B cell (primary cell): ENCODE measurements around the gene C20orf141. TPM values are rescaled to one million over a fixed set of nuclear protein-coding genes. Genes with fewer than 3 reads are reported as not detected.

ENCODE experiments used
- ATAC-seq: fragments of 200-7000 bp; cut with Tn5 transposase; one replicate; pipeline ENCODE4 v1.10.0; 2021; ENCODE audit warnings: low read depth, mild to moderate bottlenecking, moderate number of reproducible peaks, moderate library complexity
- CTCF ChIA-PET: fragments of 350-600 bp; sonication (Branson Sonifier 250); formaldehyde crosslinking; loops from one replicate; lab custom pipeline; 2021; ENCODE audit warnings: antibody characterized with exemption, inconsistent platforms; lab: Charles Lee
- POLR2A ChIA-PET: fragments of 350-600 bp; sonication (Branson Sonifier 250); formaldehyde crosslinking; loops from one replicate; lab custom pipeline; 2021; ENCODE audit warnings: antibody characterized with exemption; lab: Charles Lee
- DNase-seq: peaks from one replicate; pipeline ENCODE4 v3.0.0; 2013
- H2AFZ ChIP-seq: 2 replicates; pipeline ENCODE4 v1.6.1; 2012; ENCODE audit warnings: mild to moderate bottlenecking, low read depth, low read length; ENCODE audit not compliant: insufficient read depth, poor library complexity, severe bottlenecking
- H3K27ac ChIP-seq, 2 donors: 1 replicate in 1 of 2; 2 replicates in 1 of 2; pipeline ENCODE4 v1.5.1; 2012 to 2013; ENCODE audit warnings: low read length in 2 of 2, mild to moderate bottlenecking in 2 of 2, moderate library complexity in 1 of 2
- H3K27me3 ChIP-seq, 4 experiments: fragments of 200-600 bp in 1 of 4; sonication (generic) in 1 of 4; replicated peaks in 1 of 4; 1 replicate in 2 of 4; 2 replicates in 2 of 4; pipeline versions ENCODE4 v1.6.1 to v1.7.0; 2013 to 2016; ENCODE audit warnings: low read length in 3 of 4, mild to moderate bottlenecking in 2 of 4, mixed read lengths in 1 of 4, moderate library complexity in 1 of 4; ENCODE audit not compliant: insufficient read depth in 4 of 4, control insufficient read depth in 3 of 4; ENCODE audit errors: control extremely low read depth in 1 of 4
- H3K36me3 ChIP-seq, 2 experiments: replicated peaks in 1 of 2; 1 replicate in 1 of 2; 2 replicates in 1 of 2; pipeline versions ENCODE4 v1.6.1 to v1.7.1; 2013; ENCODE audit warnings: low read length in 1 of 2; ENCODE audit not compliant: insufficient read depth in 2 of 2, control insufficient read depth in 1 of 2; ENCODE audit errors: control extremely low read depth in 1 of 2, extremely low read depth in 1 of 2
- H3K4me1 ChIP-seq, 2 donors: fragments of 200-600 bp in 1 of 2; sonication (generic) in 1 of 2; 1 replicate in 1 of 2; 2 replicates in 1 of 2; pipeline versions ENCODE4 v1.5.1 to v1.6.1; 2013 to 2017; ENCODE audit warnings: low read length in 2 of 2; ENCODE audit not compliant: control insufficient read depth in 2 of 2, insufficient read depth in 2 of 2
- H3K4me2 ChIP-seq: replicated peaks from 2 replicates; pipeline ENCODE3; 2012; ENCODE audit warnings: mild to moderate bottlenecking, low read depth, low read length; ENCODE audit not compliant: poor library complexity, severe bottlenecking
- H3K4me3 ChIP-seq, 5 experiments: fragments of 200-600 bp in 1 of 5; sonication (generic) in 1 of 5; 1 replicate in 3 of 5; 2 replicates in 2 of 5; pipeline versions ENCODE4 v1.5.1 to v1.7.0; 2011 to 2016; ENCODE audit warnings: low read length in 4 of 5, mild to moderate bottlenecking in 4 of 5, low read depth in 2 of 5, control low read depth in 1 of 5, moderate library complexity in 1 of 5; ENCODE audit not compliant: insufficient read depth in 1 of 5; ENCODE audit errors: control extremely low read depth in 1 of 5, extremely low read depth in 1 of 5
- H3K79me2 ChIP-seq: fragments of 200-600 bp; sonication (generic); one replicate; pipeline ENCODE4 v1.6.0; 2016; ENCODE audit warnings: low read length; ENCODE audit not compliant: control insufficient read depth, insufficient read depth
- H3K9ac ChIP-seq: fragments of 200-600 bp; sonication (generic); 2 replicates; pipeline ENCODE4 v1.6.1; 2017; ENCODE audit warnings: mild to moderate bottlenecking, low read length, moderate library complexity
- H3K9me3 ChIP-seq, 3 donors: one replicate each; pipeline versions ENCODE4 v1.6.1 to v1.7.1; 2013; ENCODE audit warnings: low read length in 2 of 3; ENCODE audit not compliant: control insufficient read depth in 2 of 3, insufficient read depth in 1 of 3; ENCODE audit errors: control extremely low read depth in 1 of 3
- H4K20me1 ChIP-seq: 2 replicates; pipeline ENCODE4 v1.6.0; 2012; ENCODE audit warnings: mild to moderate bottlenecking, low read length; ENCODE audit not compliant: insufficient read depth, control insufficient read depth, poor library complexity, severe bottlenecking
- H3K27ac Mint-ChIP-seq: one replicate; pipeline ENCODE4 v1.8.0; 2021; ENCODE audit warnings: mixed read lengths
- H3K27me3 Mint-ChIP-seq: one replicate; pipeline ENCODE4 v1.8.0; 2021; ENCODE audit warnings: mixed read lengths
- H3K4me1 Mint-ChIP-seq: one replicate; pipeline ENCODE4 v1.8.0; 2021; ENCODE audit warnings: mixed read lengths
- H3K4me3 Mint-ChIP-seq: one replicate; pipeline ENCODE4 v1.8.0; 2021; ENCODE audit warnings: mixed read lengths
- H3K9me3 Mint-ChIP-seq: one replicate; pipeline ENCODE4 v1.8.0; 2022; ENCODE audit warnings: mixed read lengths; ENCODE audit not compliant: insufficient read depth
- EZH2 ChIP-seq: IDR thresholded peaks from 2 replicates; pipeline ENCODE4 v1.6.1; 2012; ENCODE audit warnings: borderline replicate concordance, low read depth, mild to moderate bottlenecking, moderate library complexity, low read length; ENCODE audit not compliant: insufficient read depth, poor library complexity, severe bottlenecking
- WGBS: methylation state at CpG from one replicate; pipeline ENCODE4 v1.1.5; 2013; ENCODE audit warnings: missing lambda C conversion rate; ENCODE audit not compliant: insufficient coverage; 5-methylcytosine and 5-hydroxymethylcytosine counted together
- intact Hi-C: fragments of 100-400 bp; cut with micrococcal nuclease; formaldehyde crosslinking; loops from one replicate; pipeline ENCODE4 v1.10.0; 2022
- polyA plus RNA-seq: library from polyadenylated mRNA; depleted of rRNA; stranded (reverse); fragments of >200 nt; gene quantifications from 2 replicates; pipeline ENCODE4 v1.2.3, GENCODE V29; 2012
- total RNA-seq, 2 donors: library from RNA; stranded (reverse); fragments of 120-200 nt in 1 of 2; gene quantifications; 1 replicate in 1 of 2; 2 replicates in 1 of 2; pipeline versions ENCODE4 v1.2.3 to v1.2.4, GENCODE V29; 2013 to 2022
- TF ChIP-seq, protein P1 (sequence below): fragments of 200-600 bp; IDR thresholded peaks from one replicate; pipeline ENCODE4 v1.8.0; 2022; ENCODE audit warnings: antibody characterized with exemption, mild to moderate bottlenecking

The C20orf141 gene
- total and polyA plus RNA-seq, 2 donors (not counting 1 experiment from before 2014, with no cell fraction given) = not detected

DNA sequence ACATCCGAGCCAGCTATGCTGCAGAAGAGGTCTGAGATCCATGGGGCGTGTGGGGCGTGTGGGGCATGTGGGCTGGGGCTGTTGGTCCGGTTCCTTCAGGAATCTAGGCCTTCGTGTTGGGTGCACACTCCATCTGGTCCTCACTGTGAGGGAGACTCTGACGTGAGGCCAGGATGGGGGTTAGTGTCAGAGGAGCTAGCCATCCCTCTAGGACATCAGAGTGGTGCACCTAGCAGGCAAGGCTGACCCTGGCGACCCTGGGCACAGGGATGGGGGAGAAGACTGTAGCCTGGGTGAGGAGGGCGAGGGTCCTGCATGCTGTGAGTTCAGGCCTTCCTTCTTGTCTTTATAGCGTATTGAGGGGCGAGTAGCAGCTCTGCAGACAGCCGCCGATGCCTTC, 49.8 kb downstream of the C20orf141 start:
- ChIA-PET CTCF (interaction anchor here (1.5 kb wide), 1 partner anchor 13 kb away, joined by 4 read pairs; no protein-coding TSS in a partner anchor), POLR2A (no interaction called here)
- peaks cover 8% of the 10 kb centered on the region for H4K20me1 ChIP-seq
- H3K9me3 ChIP-seq = no peaks in the 10 kb centered on the region
- TF ChIP-seq, protein P1, sequence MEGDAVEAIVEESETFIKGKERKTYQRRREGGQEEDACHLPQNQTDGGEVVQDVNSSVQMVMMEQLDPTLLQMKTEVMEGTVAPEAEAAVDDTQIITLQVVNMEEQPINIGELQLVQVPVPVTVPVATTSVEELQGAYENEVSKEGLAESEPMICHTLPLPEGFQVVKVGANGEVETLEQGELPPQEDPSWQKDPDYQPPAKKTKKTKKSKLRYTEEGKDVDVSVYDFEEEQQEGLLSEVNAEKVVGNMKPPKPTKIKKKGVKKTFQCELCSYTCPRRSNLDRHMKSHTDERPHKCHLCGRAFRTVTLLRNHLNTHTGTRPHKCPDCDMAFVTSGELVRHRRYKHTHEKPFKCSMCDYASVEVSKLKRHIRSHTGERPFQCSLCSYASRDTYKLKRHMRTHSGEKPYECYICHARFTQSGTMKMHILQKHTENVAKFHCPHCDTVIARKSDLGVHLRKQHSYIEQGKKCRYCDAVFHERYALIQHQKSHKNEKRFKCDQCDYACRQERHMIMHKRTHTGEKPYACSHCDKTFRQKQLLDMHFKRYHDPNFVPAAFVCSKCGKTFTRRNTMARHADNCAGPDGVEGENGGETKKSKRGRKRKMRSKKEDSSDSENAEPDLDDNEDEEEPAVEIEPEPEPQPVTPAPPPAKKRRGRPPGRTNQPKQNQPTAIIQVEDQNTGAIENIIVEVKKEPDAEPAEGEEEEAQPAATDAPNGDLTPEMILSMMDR = no peak
- no peak for TF ChIP-seq EZH2
- H3K27ac Mint-ChIP-seq = no peak overlapping the region
- ATAC-seq (no peak), DNase-seq (no peak)
- intact Hi-C loops = no loop called here
- no peak overlapping the region for H3K9ac ChIP-seq
- H3K36me3 ChIP-seq = peaks cover 0 to 38% of the 10 kb centered on the region in 2 experiments
- H3K79me2 ChIP-seq = peaks cover 11% of the 10 kb centered on the region
- H2AFZ ChIP-seq = no peak overlapping the region
- no peak overlapping the region for H3K27ac ChIP-seq
- H3K9me3 Mint-ChIP-seq = no peaks in the 10 kb centered on the region
- H3K4me2 ChIP-seq = no peak overlapping the region
- no peaks in the 10 kb centered on the region for H3K27me3 ChIP-seq
- WGBS = 100% methylated on average over 12 of the region's 12 CpGs
- H3K4me1 Mint-ChIP-seq = peaks cover 2% of the 10 kb centered on the region
- H3K4me1 ChIP-seq = no peaks in the 10 kb centered on the region
- H3K4me3 ChIP-seq = no peak overlapping the region
- no peaks in the 10 kb centered on the region for H3K27me3 Mint-ChIP-seq
- no peak overlapping the region for H3K4me3 Mint-ChIP-seq

DNA sequence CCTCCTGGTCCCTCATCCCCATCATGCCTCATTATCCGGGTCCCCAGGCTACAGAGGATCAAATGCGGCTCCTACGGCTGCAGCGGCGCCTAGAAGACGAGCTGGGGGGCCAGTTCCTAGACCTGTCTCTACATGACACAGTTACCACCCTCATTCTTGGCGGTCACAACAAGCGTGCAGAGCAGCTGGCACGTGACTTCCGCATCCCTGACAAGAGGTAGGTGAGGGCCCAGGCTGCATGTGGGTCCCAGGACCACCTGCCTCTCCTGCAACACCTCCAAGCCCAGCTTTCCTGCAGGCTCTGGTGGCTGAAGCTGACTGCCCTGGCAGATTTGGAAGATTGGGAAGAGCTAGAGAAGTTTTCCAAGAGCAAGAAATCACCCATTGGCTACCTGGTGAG, 50.3 kb downstream of the C20orf141 start:
- Histone ChIP-seq H3K4me3 (no peak overlapping the region), H3K36me3 (peaks cover 0 to 38% of the 10 kb centered on the region in 2 experiments), H3K9ac (no peak overlapping the region), H3K27ac (no peak overlapping the region), H2AFZ (no peak overlapping the region), H3K4me1 (no peaks in the 10 kb centered on the region), H3K9me3 (no peaks in the 10 kb centered on the region), H3K4me2 (no peak overlapping the region), H3K27me3 (no peaks in the 10 kb centered on the region), H3K79me2 (peaks cover 7% of the 10 kb centered on the region), H4K20me1 (peaks cover 3% of the 10 kb centered on the region)
- intact Hi-C loops = no loop called here
- CTCF ChIA-PET = interaction anchor here (0.6 to 1.5 kb wide), 2 partner anchors 13 to 19 kb away, joined by 4 read pairs; no protein-coding TSS in a partner anchor
- Mint-ChIP-seq H3K4me1 (peaks cover 2% of the 10 kb centered on the region), H3K27ac (no peak overlapping the region), H3K27me3 (no peaks in the 10 kb centered on the region), H3K4me3 (no peak overlapping the region), H3K9me3 (no peaks in the 10 kb centered on the region)
- ATAC-seq (no peak), DNase-seq (no peak)
- TF ChIP-seq EZH2 = no peak
- TF ChIP-seq, protein P1 = no peak
- WGBS = 97% methylated on average over 10 of the region's 10 CpGs
- POLR2A ChIA-PET = no interaction called here

Other genes starting within 250 kb of the C20orf141 start
- 229 and 247 TPM in 2 replicates for gene NOP56, start 162.4 kb upstream of the C20orf141 start, total RNA-seq
- 212 and 300 TPM in 2 replicates for gene NOP56, start 162.4 kb upstream of the C20orf141 start, polyA plus RNA-seq
- 126 and 131 TPM in 2 replicates for gene IDH3B, start 150.8 kb upstream of the C20orf141 start, total RNA-seq
- gene IDH3B, start 150.8 kb upstream of the C20orf141 start, polyA plus RNA-seq = 225 and 299 TPM in 2 replicates
- 4.7 and 5.0 TPM in 2 replicates for gene EBF4, start 122.2 kb upstream of the C20orf141 start, total RNA-seq
- gene EBF4, start 122.2 kb upstream of the C20orf141 start, polyA plus RNA-seq = 0.81 and 1.4 TPM in 2 replicates
- 1.6 and 1.9 TPM in 2 replicates for gene CPXM1, start 14.4 kb upstream of the C20orf141 start, total RNA-seq
- 0.21 and 2.0 TPM in 2 replicates for gene CPXM1, start 14.4 kb upstream of the C20orf141 start, polyA plus RNA-seq
- gene TMEM239, start 1.4 kb downstream of the C20orf141 start, total RNA-seq = not detected in 2 replicates
- not detected in 2 replicates for gene TMEM239, start 1.4 kb downstream of the C20orf141 start, polyA plus RNA-seq
- 83.5 and 96.8 TPM in 2 replicates for gene PCED1A, start 25.7 kb downstream of the C20orf141 start, total RNA-seq
- 147 and 176 TPM in 2 replicates for gene PCED1A, start 25.7 kb downstream of the C20orf141 start, polyA plus RNA-seq
- gene VPS16, start 25.8 kb downstream of the C20orf141 start, total RNA-seq = 59.5 and 63.0 TPM in 2 replicates
- gene VPS16, start 25.8 kb downstream of the C20orf141 start, polyA plus RNA-seq = 68.2 and 74.5 TPM in 2 replicates
- gene PTPRA, start 58.5 kb downstream of the C20orf141 start, total RNA-seq = 64.2 and 70.0 TPM in 2 replicates
- gene PTPRA, start 58.5 kb downstream of the C20orf141 start, polyA plus RNA-seq = 32.1 and 39.6 TPM in 2 replicates
- gene GNRH2, start 228.6 kb downstream of the C20orf141 start, total RNA-seq = 2.5 and 2.7 TPM in 2 replicates
- gene GNRH2, start 228.6 kb downstream of the C20orf141 start, polyA plus RNA-seq = not detected in 2 replicates
- 33.3 and 35.9 TPM in 2 replicates for gene MRPS26, start 231.1 kb downstream of the C20orf141 start, total RNA-seq
- gene MRPS26, start 231.1 kb downstream of the C20orf141 start, polyA plus RNA-seq = 27.3 and 37.5 TPM in 2 replicates